Measurements from ENCODE around the gene FREM2. TPM values are rescaled to one million over a fixed set of nuclear protein-coding genes. Genes with fewer than 3 reads are reported as not detected.

FREM2 gene
- total RNA-seq, 1 donor from 2014 or later, result not detected

GRCh38 chr13:38687246-38688229 is 661 bp downstream of the FREM2 start:
- H3K9me3 ChIP-seq (replicated peaks), result no peaks in the 10 kb centered on the region
- peaks cover 53% of the 10 kb centered on the region for H3K27me3 ChIP-seq (ENCODE audit: low read depth)
- H3K4me1 ChIP-seq, result peaks cover 20% of the 10 kb centered on the region
- DNase-seq, result no peak
- intact Hi-C loops (cut with micrococcal nuclease), result no loop called here
- peak overlapping the region; percentile 65 for H3K4me3 ChIP-seq
- no peak overlapping the region for H3K27ac ChIP-seq (replicated peaks)
- TF ChIP-seq CTCF (IDR thresholded peaks at IDR 0.05; ENCODE audit: borderline replicate concordance), result no peak
- H3K36me3 ChIP-seq, result no peaks in the 10 kb centered on the region

- Histone ChIP-seq H3K27me3 (ENCODE audit: low read depth) (peaks cover 46% of the 10 kb centered on the region), H3K36me3 (no peaks in the 10 kb centered on the region), H3K27ac (replicated peaks) (no peak overlapping the region), H3K9me3 (replicated peaks) (no peaks in the 10 kb centered on the region), H3K4me3 (no peak overlapping the region), H3K4me1 (peaks cover 20% of the 10 kb centered on the region)
- TF ChIP-seq CTCF (IDR thresholded peaks at IDR 0.05; ENCODE audit: borderline replicate concordance), result no peak
- DNase-seq, result no peak
- intact Hi-C loops (cut with micrococcal nuclease), result no loop called here
Measured at GRCh38 chr13:38688674-38689073, 1.8 kb downstream of the FREM2 start.

GRCh38 chr13:38690231-38690630 is 3.4 kb downstream of the FREM2 start:
- Histone ChIP-seq H3K9me3 (replicated peaks) (no peaks in the 10 kb centered on the region), H3K4me1 (peaks cover 20% of the 10 kb centered on the region), H3K27ac (replicated peaks) (no peak overlapping the region), H3K27me3 (ENCODE audit: low read depth) (peaks cover 30% of the 10 kb centered on the region), H3K36me3 (no peaks in the 10 kb centered on the region), H3K4me3 (no peak overlapping the region)
- TF ChIP-seq CTCF (IDR thresholded peaks at IDR 0.05; ENCODE audit: borderline replicate concordance), result no peak
- no peak for DNase-seq
- intact Hi-C loops (cut with micrococcal nuclease), result no loop called here

- intact Hi-C loops (cut with micrococcal nuclease), result no loop called here
- Histone ChIP-seq H3K4me3 (no peak overlapping the region), H3K4me1 (peaks cover 4% of the 10 kb centered on the region), H3K27ac (replicated peaks) (no peak overlapping the region), H3K9me3 (replicated peaks) (no peaks in the 10 kb centered on the region), H3K27me3 (ENCODE audit: low read depth) (peaks cover 6% of the 10 kb centered on the region), H3K36me3 (no peaks in the 10 kb centered on the region)
- DNase-seq, result no peak
- TF ChIP-seq CTCF (IDR thresholded peaks at IDR 0.05; ENCODE audit: borderline replicate concordance), result no peak
Measured at GRCh38 chr13:38693168-38693567, 6.3 kb downstream of the FREM2 start.

GRCh38 chr13:38693641-38694040 is 6.8 kb downstream of the FREM2 start:
- Histone ChIP-seq H3K4me1 (peaks cover 4% of the 10 kb centered on the region), H3K27ac (replicated peaks) (no peak overlapping the region), H3K36me3 (no peaks in the 10 kb centered on the region), H3K27me3 (ENCODE audit: low read depth) (peaks cover 1% of the 10 kb centered on the region), H3K9me3 (replicated peaks) (no peaks in the 10 kb centered on the region), H3K4me3 (no peak overlapping the region)
- no peak for TF ChIP-seq CTCF (IDR thresholded peaks at IDR 0.05; ENCODE audit: borderline replicate concordance)
- DNase-seq, result no peak
- intact Hi-C loops (cut with micrococcal nuclease), result no loop called here

Measured in left ventricle myocardium inferior (tissue), 1 donor.